ENCODE data around the gene TDRD9. TPM values are rescaled to one million over a fixed set of nuclear protein-coding genes. Genes with fewer than 3 reads are reported as not detected.

TDRD9 gene
- total and polyA plus RNA-seq, 2 donors from 2014 or later = 1.6 to 6.6 TPM

DNA sequence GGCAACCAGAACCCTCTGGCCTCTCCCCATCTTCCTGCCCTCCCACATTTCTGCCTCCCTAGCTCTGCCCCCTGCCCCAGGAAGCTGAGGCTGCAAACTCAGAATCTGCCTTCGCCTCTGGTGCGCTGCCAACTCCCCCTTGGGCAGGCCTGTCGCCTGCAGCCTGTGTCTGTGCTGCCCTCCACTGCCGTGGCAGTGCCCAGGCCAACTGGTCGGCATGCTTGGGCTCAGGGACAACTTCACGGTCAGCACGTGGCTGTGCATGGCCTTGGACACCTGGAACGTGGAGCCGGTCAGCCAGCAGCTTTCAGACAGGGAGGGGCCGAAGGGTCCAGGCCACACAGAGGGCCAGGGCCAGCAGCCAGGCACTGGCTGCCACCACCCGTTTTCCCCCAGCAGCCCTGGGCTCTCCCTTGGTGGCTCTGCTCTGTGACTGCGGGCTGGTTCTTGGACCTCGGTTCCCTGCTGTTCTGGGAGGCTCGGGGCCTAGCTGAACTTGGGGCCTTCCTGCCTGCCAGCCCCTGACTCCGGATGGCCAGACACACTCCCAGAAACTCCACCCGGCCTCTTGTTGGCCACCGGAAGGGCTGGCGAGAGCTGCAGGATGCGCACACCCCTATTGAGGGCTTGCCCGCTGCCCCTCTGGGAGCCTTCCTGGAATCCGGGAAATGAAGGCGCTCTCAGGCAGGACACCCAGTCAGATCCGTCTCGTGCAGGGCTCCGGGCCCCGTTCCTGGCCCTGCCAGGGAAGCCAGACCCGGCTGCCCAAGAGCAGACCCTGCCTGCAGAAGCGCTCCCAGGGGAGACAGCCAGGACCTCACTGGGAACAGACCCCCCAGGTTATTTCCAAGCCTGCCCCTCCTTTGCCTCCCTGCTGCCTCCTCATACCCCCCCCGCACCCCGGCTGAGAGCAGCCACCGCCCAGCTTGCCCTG is 46.7 kb upstream of the TDRD9 start:
- H3K4me3 ChIP-seq (ENCODE audit: low read length in 3 of 3) = no peak overlapping the region
- DNase-seq (peak in 1 of 5 donors; percentile 59), FAIRE-seq (no peak)
- peaks cover 0 to 33% (median 32%) of the 10 kb centered on the region in 3 donors for H3K4me1 ChIP-seq (ENCODE audit: control insufficient read depth in 2 of 3, insufficient read depth in 2 of 3, low read depth in 1 of 3, low read length in 3 of 3)
- TF ChIP-seq, protein P1, sequence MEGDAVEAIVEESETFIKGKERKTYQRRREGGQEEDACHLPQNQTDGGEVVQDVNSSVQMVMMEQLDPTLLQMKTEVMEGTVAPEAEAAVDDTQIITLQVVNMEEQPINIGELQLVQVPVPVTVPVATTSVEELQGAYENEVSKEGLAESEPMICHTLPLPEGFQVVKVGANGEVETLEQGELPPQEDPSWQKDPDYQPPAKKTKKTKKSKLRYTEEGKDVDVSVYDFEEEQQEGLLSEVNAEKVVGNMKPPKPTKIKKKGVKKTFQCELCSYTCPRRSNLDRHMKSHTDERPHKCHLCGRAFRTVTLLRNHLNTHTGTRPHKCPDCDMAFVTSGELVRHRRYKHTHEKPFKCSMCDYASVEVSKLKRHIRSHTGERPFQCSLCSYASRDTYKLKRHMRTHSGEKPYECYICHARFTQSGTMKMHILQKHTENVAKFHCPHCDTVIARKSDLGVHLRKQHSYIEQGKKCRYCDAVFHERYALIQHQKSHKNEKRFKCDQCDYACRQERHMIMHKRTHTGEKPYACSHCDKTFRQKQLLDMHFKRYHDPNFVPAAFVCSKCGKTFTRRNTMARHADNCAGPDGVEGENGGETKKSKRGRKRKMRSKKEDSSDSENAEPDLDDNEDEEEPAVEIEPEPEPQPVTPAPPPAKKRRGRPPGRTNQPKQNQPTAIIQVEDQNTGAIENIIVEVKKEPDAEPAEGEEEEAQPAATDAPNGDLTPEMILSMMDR (IDR thresholded peaks at IDR 0.05; ENCODE audit: borderline replicate concordance, extremely low read depth, insufficient read depth) = no peak
- H3K9me3 ChIP-seq (ENCODE audit: control insufficient read depth in 2 of 3, insufficient read depth in 1 of 3, low read length in 3 of 3) = no peaks in the 10 kb centered on the region
- intact Hi-C loops (cut with DNase I) = no loop called here
- H3K9ac ChIP-seq (ENCODE audit: low read length in 3 of 3) = peak overlapping the region in 1 of 3 donors; percentile 55
- H3K27me3 ChIP-seq (ENCODE audit: control insufficient read depth, insufficient read depth, low read length) = no peaks in the 10 kb centered on the region
- H3K27ac ChIP-seq (ENCODE audit: low read depth in 2 of 2, low read length in 2 of 2) = peak overlapping the region; percentile 82 to 87
- no peaks in the 10 kb centered on the region for H3K36me3 ChIP-seq (ENCODE audit: control insufficient read depth in 2 of 3, insufficient read depth in 3 of 3, low read length in 3 of 3)

DNA sequence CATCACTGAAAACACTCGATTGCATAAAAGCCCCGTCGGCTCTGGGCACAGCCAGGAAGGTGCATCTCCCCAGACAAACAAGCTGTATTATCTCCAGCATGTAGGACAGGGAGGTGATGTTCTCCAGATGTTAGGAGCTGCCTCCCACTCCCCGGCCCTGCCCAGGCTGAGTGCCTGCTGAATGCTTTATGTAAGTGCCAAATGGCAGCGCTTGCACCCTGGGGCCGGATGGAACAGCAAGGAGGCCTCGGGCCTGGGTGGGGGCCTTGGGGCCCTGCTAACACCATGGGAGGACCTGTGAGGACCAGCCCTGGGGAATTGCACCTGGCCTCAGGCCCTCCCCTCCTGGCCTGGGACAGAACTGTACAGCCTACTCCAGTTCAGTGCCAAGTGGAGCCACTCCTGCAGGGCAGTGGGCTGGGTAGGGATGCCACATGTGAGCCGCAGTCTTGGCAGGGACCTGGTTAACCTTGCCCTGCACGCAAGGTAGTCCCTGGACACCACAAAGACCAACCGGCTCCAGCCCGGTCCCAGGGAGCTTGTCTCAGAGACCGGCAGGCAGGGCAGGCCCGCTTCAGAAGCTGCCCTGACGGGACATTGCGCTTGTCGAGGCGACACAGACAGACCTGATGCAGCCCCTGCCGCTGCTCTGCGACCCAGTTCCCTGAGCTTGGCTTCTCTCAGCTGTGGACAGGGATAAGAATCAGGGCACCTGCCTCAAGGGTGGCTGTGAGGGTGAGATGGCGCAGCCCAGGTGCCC is 45.6 kb upstream of the TDRD9 start:
- DNase-seq (peak in 2 of 5 donors; percentile 44 to 73), FAIRE-seq (no peak)
- TF ChIP-seq, protein P1 (IDR thresholded peaks at IDR 0.05; ENCODE audit: borderline replicate concordance, extremely low read depth, insufficient read depth) = no peak
- H3K4me1 ChIP-seq (ENCODE audit: control insufficient read depth in 2 of 3, insufficient read depth in 2 of 3, low read depth in 1 of 3, low read length in 3 of 3) = peaks cover 0 to 35% (median 32%) of the 10 kb centered on the region in 3 donors
- H3K36me3 ChIP-seq (ENCODE audit: control insufficient read depth in 2 of 3, insufficient read depth in 3 of 3, low read length in 3 of 3) = no peaks in the 10 kb centered on the region
- H3K27me3 ChIP-seq (ENCODE audit: control insufficient read depth, insufficient read depth, low read length) = no peaks in the 10 kb centered on the region
- no peak overlapping the region for H3K27ac ChIP-seq (ENCODE audit: low read depth in 2 of 2, low read length in 2 of 2)
- H3K4me3 ChIP-seq (ENCODE audit: low read length in 3 of 3) = no peak overlapping the region
- no peak overlapping the region for H3K9ac ChIP-seq (ENCODE audit: low read length in 3 of 3)
- H3K9me3 ChIP-seq (ENCODE audit: control insufficient read depth in 2 of 3, insufficient read depth in 1 of 3, low read length in 3 of 3) = no peaks in the 10 kb centered on the region
- intact Hi-C loops (cut with DNase I) = no loop called here

DNA sequence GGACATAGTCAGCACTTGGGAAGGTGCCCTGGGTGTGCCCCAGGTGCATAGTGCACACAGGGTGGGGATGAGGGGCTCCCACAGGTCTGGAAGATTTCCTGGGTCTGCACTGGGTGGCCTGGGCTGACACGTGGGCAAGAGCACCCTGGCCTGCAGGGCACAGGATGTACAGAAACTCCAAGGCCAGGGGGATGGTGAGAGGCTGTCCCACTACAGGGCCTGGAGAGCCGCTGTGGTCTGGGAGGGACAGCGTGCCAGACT is 45.1 kb upstream of the TDRD9 start:
- Histone ChIP-seq H3K4me1 (ENCODE audit: control insufficient read depth in 2 of 3, insufficient read depth in 2 of 3, low read depth in 1 of 3, low read length in 3 of 3) (peaks cover 0 to 35% (median 32%) of the 10 kb centered on the region in 3 donors), H3K4me3 (ENCODE audit: low read length in 3 of 3) (no peak overlapping the region), H3K36me3 (ENCODE audit: control insufficient read depth in 2 of 3, insufficient read depth in 3 of 3, low read length in 3 of 3) (no peaks in the 10 kb centered on the region), H3K9ac (ENCODE audit: low read length in 3 of 3) (no peak overlapping the region), H3K27ac (ENCODE audit: low read depth in 2 of 2, low read length in 2 of 2) (no peak overlapping the region), H3K9me3 (ENCODE audit: control insufficient read depth in 2 of 3, insufficient read depth in 1 of 3, low read length in 3 of 3) (no peaks in the 10 kb centered on the region), H3K27me3 (ENCODE audit: control insufficient read depth, insufficient read depth, low read length) (no peaks in the 10 kb centered on the region)
- DNase-seq (peak in 1 of 5 donors; percentile 45), FAIRE-seq (no peak)
- intact Hi-C loops (cut with DNase I) = no loop called here
- TF ChIP-seq, protein P1 (IDR thresholded peaks at IDR 0.05; ENCODE audit: borderline replicate concordance, extremely low read depth, insufficient read depth) = no peak
